Upper lobe of right lung (tissue), 1 donor: Measurements from ENCODE around the gene ARHGEF10L. TPM values are rescaled to one million over a fixed set of nuclear protein-coding genes. Genes with fewer than 3 reads are reported as not detected.

ENCODE experiments used
- ATAC-seq: fragments of 200-7000 bp; cut with Tn5 transposase; one replicate; pipeline ENCODE4 v1.9.1; 2020; ENCODE audit warnings: mild to moderate bottlenecking, moderate library complexity
- DNase-seq: peaks from one replicate; pipeline ENCODE4 v3.0.0-alpha.2; 2020
- H3K27ac ChIP-seq: fragments of 200-600 bp; one replicate; pipeline ENCODE4 v1.8.0; 2022
- H3K27me3 ChIP-seq: fragments of 200-600 bp; one replicate; pipeline ENCODE4 v1.8.0; 2022; ENCODE audit warnings: mild to moderate bottlenecking
- H3K36me3 ChIP-seq: fragments of 200-600 bp; one replicate; pipeline ENCODE4 v1.8.0; 2022
- H3K4me1 ChIP-seq: fragments of 200-600 bp; one replicate; pipeline ENCODE4 v1.8.0; 2022
- H3K4me3 ChIP-seq: fragments of 200-600 bp; one replicate; pipeline ENCODE4 v1.8.0; 2022; ENCODE audit warnings: mild to moderate bottlenecking
- H3K9me3 ChIP-seq: fragments of 200-600 bp; one replicate; pipeline ENCODE4 v1.8.0; 2022
- CTCF ChIP-seq: fragments of 200-600 bp; IDR thresholded peaks from one replicate; pipeline ENCODE4 v1.8.0; 2022; ENCODE audit warnings: antibody characterized with exemption
- intact Hi-C: fragments of 100-400 bp; cut with DNase I; formaldehyde crosslinking; loops from one replicate; pipeline ENCODE4 v1.11.0; 2022
- total RNA-seq: library from RNA; stranded (reverse); fragmentation: NEBNext Ultra II Directional; extraction: Animal tissue kit (Norgen Biotek cat#: 25700); gene quantifications from one replicate; pipeline ENCODE4 v1.2.1, GENCODE V29; 2021
- donor health status: DM: no; HTN: yes; CAD: no; lungs with severe emphysema.

The ARHGEF10L gene
- total RNA-seq, 1 donor from 2014 or later = 34.1 TPM

GRCh38 chr1:17662786-17663185 lies 123.3 kb downstream of the ARHGEF10L start:
- Histone ChIP-seq H3K27me3 (no peaks in the 10 kb centered on the region), H3K27ac (no peak overlapping the region), H3K9me3 (no peaks in the 10 kb centered on the region), H3K4me1 (no peaks in the 10 kb centered on the region), H3K36me3 (peaks cover 23% of the 10 kb centered on the region), H3K4me3 (no peak overlapping the region)
- intact Hi-C loops = no loop called here
- no peak for TF ChIP-seq CTCF
- no peak for DNase-seq
- no peak for ATAC-seq

- H3K9me3 ChIP-seq = no peaks in the 10 kb centered on the region
- DNase-seq = no peak
- no peaks in the 10 kb centered on the region for H3K27me3 ChIP-seq
- ATAC-seq = no peak
- H3K36me3 ChIP-seq = peaks cover 23% of the 10 kb centered on the region
- TF ChIP-seq CTCF = no peak
- H3K4me1 ChIP-seq = no peaks in the 10 kb centered on the region
- H3K27ac ChIP-seq = no peak overlapping the region
- intact Hi-C loops = no loop called here
- H3K4me3 ChIP-seq = no peak overlapping the region
Measured at GRCh38 chr1:17663646-17664045, 124.1 kb downstream of the ARHGEF10L start.

- no peak for TF ChIP-seq CTCF
- Histone ChIP-seq H3K4me3 (no peak overlapping the region), H3K36me3 (peaks cover 23% of the 10 kb centered on the region), H3K4me1 (no peaks in the 10 kb centered on the region), H3K27me3 (no peaks in the 10 kb centered on the region), H3K27ac (no peak overlapping the region), H3K9me3 (no peaks in the 10 kb centered on the region)
- ATAC-seq = no peak
- no peak for DNase-seq
- intact Hi-C loops = no loop called here
Measured at GRCh38 chr1:17664322-17664721, 124.8 kb downstream of the ARHGEF10L start.

- H3K4me1 ChIP-seq = no peaks in the 10 kb centered on the region
- TF ChIP-seq CTCF = no peak
- no peaks in the 10 kb centered on the region for H3K27me3 ChIP-seq
- intact Hi-C loops = no loop called here
- ATAC-seq = no peak
- no peak overlapping the region for H3K4me3 ChIP-seq
- no peaks in the 10 kb centered on the region for H3K9me3 ChIP-seq
- H3K36me3 ChIP-seq = peaks cover 23% of the 10 kb centered on the region
- H3K27ac ChIP-seq = no peak overlapping the region
- no peak for DNase-seq
Measured at GRCh38 chr1:17665054-17665453, 125.6 kb downstream of the ARHGEF10L start.

GRCh38 chr1:17665950-17666720 lies 126.6 kb downstream of the ARHGEF10L start:
- no peaks in the 10 kb centered on the region for H3K9me3 ChIP-seq
- no peak overlapping the region for H3K4me3 ChIP-seq
- DNase-seq (no peak), ATAC-seq (no peak)
- H3K27ac ChIP-seq = no peak overlapping the region
- intact Hi-C loops = no loop called here
- no peaks in the 10 kb centered on the region for H3K27me3 ChIP-seq
- TF ChIP-seq CTCF = no peak
- peaks cover 23% of the 10 kb centered on the region for H3K36me3 ChIP-seq
- H3K4me1 ChIP-seq = no peaks in the 10 kb centered on the region
